IPS-20b (cell line): Measurements from ENCODE around the gene VPREB3.
"Not testable (repeated sequence)": the region's sequence is repeated elsewhere in the genome, so short reads cannot be mapped to it uniquely, and the experiment has no call there.

Experiments used
- H3K27ac ChIP-seq: one replicate; pipeline ENCODE4 v1.5.1; 2013; ENCODE audit warnings: low read length
- H3K27me3 ChIP-seq: 2 replicates; pipeline ENCODE4 v1.6.1; 2013; ENCODE audit warnings: mild to moderate bottlenecking, low read length, inconsistent platforms; ENCODE audit not compliant: insufficient read depth
- H3K36me3 ChIP-seq: 2 replicates; pipeline ENCODE4 v1.6.1; 2013; ENCODE audit warnings: low read depth, mild to moderate bottlenecking, inconsistent platforms, low read length, moderate library complexity; ENCODE audit not compliant: insufficient read depth
- H3K4me1 ChIP-seq: 2 replicates; pipeline ENCODE4 v1.6.1; 2013; ENCODE audit warnings: mild to moderate bottlenecking, control low read depth, inconsistent platforms, low read length, moderate library complexity; ENCODE audit not compliant: insufficient read depth
- H3K4me3 ChIP-seq: 2 replicates; pipeline ENCODE4 v1.5.1; 2013; ENCODE audit warnings: mild to moderate bottlenecking, low read length, inconsistent platforms
- H3K9ac ChIP-seq: 2 replicates; pipeline ENCODE4 v1.6.1; 2013; ENCODE audit warnings: low read depth, mild to moderate bottlenecking, inconsistent platforms, low read length, moderate library complexity
- H3K9me3 ChIP-seq: 2 replicates; pipeline ENCODE4 v1.6.1; 2013; ENCODE audit warnings: mild to moderate bottlenecking, low read depth, low read length, inconsistent platforms; ENCODE audit not compliant: insufficient read depth

The VPREB3 gene

DNA sequence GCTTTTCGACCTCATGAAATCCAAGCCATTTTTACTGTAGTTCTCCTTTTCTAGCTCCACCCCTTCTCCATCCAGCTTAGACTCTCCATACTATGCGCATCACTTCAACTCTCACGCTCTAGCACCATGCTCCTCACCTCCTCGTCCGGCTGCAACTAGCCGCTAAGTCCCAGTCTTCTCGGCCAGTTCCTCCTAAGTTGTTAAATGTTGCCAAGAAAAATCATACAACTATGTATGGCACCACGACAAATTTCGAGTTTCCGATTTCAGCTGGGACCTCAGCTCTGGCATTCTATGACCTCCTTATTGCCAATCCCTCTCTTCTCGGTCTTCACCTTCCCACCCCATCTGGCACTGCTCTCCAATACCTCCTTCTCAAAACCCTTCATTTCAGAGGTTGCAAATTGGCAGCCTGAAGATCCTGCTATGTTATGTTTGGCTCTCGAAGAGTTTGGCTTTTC is 4.4 kb downstream of the VPREB3 start:
- peak overlapping the region; percentile 71 for H3K4me3 ChIP-seq
- H3K4me1 ChIP-seq = no peaks in the 10 kb centered on the region; the same call in 1 of the 2 replicates
- H3K27ac ChIP-seq = no peak overlapping the region
- no peak overlapping the region for H3K9ac ChIP-seq
- H3K9me3 ChIP-seq = no peaks in the 10 kb centered on the region
- no peaks in the 10 kb centered on the region for H3K36me3 ChIP-seq
- H3K27me3 ChIP-seq = no peaks in the 10 kb centered on the region

DNA sequence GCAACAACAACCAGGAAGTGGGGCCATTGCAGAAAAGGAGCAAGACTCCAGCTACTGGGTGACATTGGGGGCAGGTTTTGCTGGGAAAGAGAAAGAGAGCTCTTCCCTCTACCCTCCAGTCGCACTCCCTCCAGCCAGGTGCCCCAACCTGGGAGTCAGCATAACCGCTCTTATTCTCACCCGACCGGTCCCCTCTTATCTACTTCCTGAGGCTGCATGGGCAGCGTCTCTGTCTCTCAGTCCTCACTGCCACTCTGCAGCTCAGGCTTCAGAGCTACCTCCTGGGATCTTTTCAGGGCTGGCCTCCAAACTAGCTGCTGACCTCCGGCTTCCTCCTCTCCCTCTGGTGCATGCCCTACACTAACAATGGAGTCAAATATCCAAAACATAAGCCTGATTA is 8.4 kb downstream of the VPREB3 start:
- H3K4me3 ChIP-seq = no peak overlapping the region
- no peaks in the 10 kb centered on the region; the same call in 1 of the 2 replicates for H3K4me1 ChIP-seq
- H3K9ac ChIP-seq = no peak overlapping the region
- H3K9me3 ChIP-seq = no peaks in the 10 kb centered on the region
- H3K36me3 ChIP-seq = peaks cover 15% of the 10 kb centered on the region
- no peaks in the 10 kb centered on the region for H3K27me3 ChIP-seq
- no peak overlapping the region for H3K27ac ChIP-seq

DNA sequence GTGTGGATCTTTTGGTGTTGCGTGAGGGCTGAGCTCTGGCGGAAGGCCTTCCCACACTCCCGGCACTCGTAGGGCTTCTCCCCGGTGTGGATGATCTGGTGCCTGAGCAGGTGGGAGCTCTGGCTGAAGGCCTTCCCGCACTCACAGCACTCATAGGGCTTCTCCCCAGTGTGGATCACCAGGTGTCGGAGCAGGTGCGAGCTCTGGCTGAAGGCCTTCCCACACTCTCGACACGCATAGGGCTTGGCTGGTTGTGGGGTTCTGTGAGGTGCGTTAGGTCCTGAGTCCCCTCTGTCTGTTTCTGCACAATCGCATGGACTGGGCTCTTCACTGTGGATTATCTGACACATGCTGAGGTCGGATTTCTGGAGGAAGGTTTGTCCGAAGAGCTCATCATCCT is 9.7 kb downstream of the VPREB3 start:
- H3K27me3 ChIP-seq = no peaks in the 10 kb centered on the region
- peaks cover 15% of the 10 kb centered on the region for H3K36me3 ChIP-seq
- no peak overlapping the region for H3K4me3 ChIP-seq
- no peaks in the 10 kb centered on the region for H3K9me3 ChIP-seq
- no peaks in the 10 kb centered on the region for H3K4me1 ChIP-seq
- H3K9ac ChIP-seq = no peak overlapping the region
- H3K27ac ChIP-seq = no peak overlapping the region

DNA sequence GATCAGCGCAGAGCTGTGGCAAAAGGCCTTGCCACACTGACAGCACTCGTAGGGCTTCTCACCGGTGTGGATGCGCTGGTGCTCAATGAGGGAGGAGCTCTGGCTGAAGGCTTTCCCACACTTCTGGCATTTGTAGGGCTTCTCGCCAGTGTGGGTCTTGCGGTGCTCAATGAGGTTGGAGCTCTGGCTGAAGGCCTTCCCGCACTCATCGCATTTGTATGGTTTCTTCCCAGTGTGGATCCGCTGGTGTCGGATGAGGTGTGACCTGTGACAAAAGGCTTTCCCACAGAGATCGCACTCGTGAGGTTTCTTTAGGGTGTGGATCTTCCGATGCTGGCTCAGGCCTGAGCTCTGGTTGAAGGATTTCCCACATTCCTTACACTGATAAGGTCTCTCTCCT is 10.2 kb downstream of the VPREB3 start:
- Histone ChIP-seq H3K9me3 (no peaks in the 10 kb centered on the region), H3K27me3 (no peaks in the 10 kb centered on the region), H3K9ac (no peak overlapping the region), H3K27ac (no peak overlapping the region), H3K4me1 (no peaks in the 10 kb centered on the region), H3K4me3 (no peak overlapping the region), H3K36me3 (peaks cover 15% of the 10 kb centered on the region)

GRCh38 chr22:23743303-23743705 is 10.9 kb downstream of the VPREB3 start:
- no peaks in the 10 kb centered on the region for H3K27me3 ChIP-seq
- H3K4me3 ChIP-seq = no peak overlapping the region
- H3K9me3 ChIP-seq = no peaks in the 10 kb centered on the region
- H3K27ac ChIP-seq = no peak overlapping the region
- no peaks in the 10 kb centered on the region for H3K4me1 ChIP-seq
- H3K36me3 ChIP-seq = peaks cover 15% of the 10 kb centered on the region
- H3K9ac ChIP-seq = no peak overlapping the region

- H3K27ac ChIP-seq = no peak overlapping the region
- H3K4me3 ChIP-seq = no peak overlapping the region
- no peaks in the 10 kb centered on the region for H3K4me1 ChIP-seq
- H3K9ac ChIP-seq = no peak overlapping the region
- no peaks in the 10 kb centered on the region for H3K9me3 ChIP-seq
- peaks cover 15% of the 10 kb centered on the region for H3K36me3 ChIP-seq
- no peaks in the 10 kb centered on the region for H3K27me3 ChIP-seq
Measured at GRCh38 chr22:23742505-23743264, 11.5 kb downstream of the VPREB3 start.

DNA sequence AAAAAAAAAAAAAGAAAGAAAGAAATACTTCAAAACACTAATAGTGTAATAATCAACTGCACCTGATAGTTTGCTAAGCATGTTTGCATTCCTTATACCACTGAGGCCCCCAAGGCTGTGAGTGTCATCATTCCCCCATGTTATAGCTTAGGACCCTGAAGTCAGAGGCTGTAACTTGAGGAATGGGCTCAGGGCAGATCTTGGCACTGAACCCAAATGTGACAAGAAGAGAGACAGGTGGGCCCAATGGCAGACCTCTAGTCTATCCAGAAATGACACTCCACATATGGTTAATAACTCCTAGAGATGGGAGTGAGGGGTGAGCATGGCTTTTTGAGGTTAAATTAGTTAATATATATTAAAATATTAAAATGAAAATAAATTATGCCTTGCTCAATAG is 16.5 kb downstream of the VPREB3 start:
- Histone ChIP-seq H3K27me3 (no peaks in the 10 kb centered on the region), H3K4me3 (no peak overlapping the region), H3K4me1 (no peaks in the 10 kb centered on the region), H3K36me3 (no peaks in the 10 kb centered on the region; the same call in 1 of the 2 replicates), H3K9me3 (no peaks in the 10 kb centered on the region), H3K27ac (no peak overlapping the region), H3K9ac (no peak overlapping the region)

DNA sequence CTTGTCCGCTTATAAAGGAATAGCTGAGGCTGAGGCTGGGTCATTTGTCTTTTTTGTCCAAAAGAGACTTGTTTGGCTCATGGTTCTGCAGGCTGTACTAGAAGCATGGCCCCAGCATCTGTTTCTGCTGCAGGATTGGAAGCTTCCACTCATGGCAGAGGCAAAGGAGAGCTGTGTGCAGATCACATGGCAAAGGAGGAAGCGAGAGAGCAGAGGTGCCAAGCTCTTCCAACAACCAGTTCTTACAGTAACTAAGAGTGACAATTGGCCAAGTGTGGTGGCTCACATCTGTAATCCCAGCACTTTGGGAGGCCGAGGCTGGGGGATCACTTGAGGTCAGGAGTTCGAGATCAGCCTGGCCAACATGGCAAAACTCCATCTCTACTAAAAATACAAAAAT is 26.1 kb downstream of the VPREB3 start:
- H3K9ac ChIP-seq = not testable (repeated sequence)

DNA sequence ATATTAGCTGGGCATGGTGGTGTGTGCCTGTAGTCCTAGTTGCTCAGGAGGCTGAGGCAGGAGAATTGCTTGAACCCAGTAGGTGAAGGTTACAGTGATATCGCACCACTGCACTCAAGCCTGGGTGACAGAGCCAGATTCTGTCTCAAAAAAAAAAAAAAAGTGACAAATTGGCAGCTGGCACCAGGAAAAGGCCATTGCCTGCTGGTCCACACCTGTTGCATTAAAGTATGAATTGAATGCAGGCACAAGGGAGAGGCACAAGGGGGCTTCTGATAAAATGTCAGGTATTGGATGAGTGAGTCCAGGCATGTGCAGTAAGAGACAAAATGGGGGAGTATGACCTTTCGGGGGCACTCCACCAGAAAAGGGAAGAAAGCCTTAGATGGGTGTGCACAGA is 31.5 kb downstream of the VPREB3 start:
- Histone ChIP-seq H3K27me3 (no peaks in the 10 kb centered on the region), H3K4me1 (no peaks in the 10 kb centered on the region), H3K27ac (no peak overlapping the region)

More for the DNA sequence above, 26.1 kb downstream of the VPREB3 start:
- H3K27me3 ChIP-seq, H3K9me3 ChIP-seq, H3K27ac ChIP-seq, H3K4me1 ChIP-seq, H3K36me3 ChIP-seq, H3K4me3 ChIP-seq: not testable (repeated sequence)

GRCh38 chr22:23722160-23722559 is 32.1 kb downstream of the VPREB3 start:
- no peak overlapping the region for H3K27ac ChIP-seq
- no peaks in the 10 kb centered on the region for H3K27me3 ChIP-seq
- H3K9ac ChIP-seq = no peak overlapping the region
- no peaks in the 10 kb centered on the region for H3K36me3 ChIP-seq
- no peaks in the 10 kb centered on the region for H3K9me3 ChIP-seq
- no peak overlapping the region for H3K4me3 ChIP-seq
- no peaks in the 10 kb centered on the region for H3K4me1 ChIP-seq

More for the DNA sequence above, 31.5 kb downstream of the VPREB3 start:
- no peaks in the 10 kb centered on the region for H3K36me3 ChIP-seq
- H3K9ac ChIP-seq = no peak overlapping the region
- no peaks in the 10 kb centered on the region for H3K9me3 ChIP-seq
- H3K4me3 ChIP-seq = no peak overlapping the region

DNA sequence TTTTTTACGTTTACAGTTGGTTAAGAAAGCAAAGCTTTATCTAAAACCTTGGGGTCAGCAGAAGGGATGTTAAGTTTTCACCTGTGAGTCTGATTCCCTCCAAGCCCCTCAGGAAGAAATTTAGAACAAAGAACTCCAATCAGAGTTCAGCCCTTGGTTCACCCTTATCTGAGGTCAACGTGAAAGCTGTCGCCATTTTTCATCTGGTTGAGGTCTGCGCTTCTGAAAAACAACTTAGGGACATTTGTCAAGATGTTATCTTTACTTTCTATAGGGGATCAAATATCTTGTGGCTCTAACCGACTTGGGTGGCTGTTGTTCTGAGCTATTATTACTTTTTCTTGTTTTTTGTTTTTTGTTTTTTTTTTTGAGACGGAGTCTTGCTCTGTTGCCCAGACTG is 33.4 kb downstream of the VPREB3 start:
- no peaks in the 10 kb centered on the region for H3K36me3 ChIP-seq
- H3K27me3 ChIP-seq = no peaks in the 10 kb centered on the region
- H3K4me1 ChIP-seq = peaks cover 3% of the 10 kb centered on the region; the same call in 1 of the 2 replicates
- no peak overlapping the region for H3K4me3 ChIP-seq
- no peak overlapping the region for H3K9ac ChIP-seq
- no peaks in the 10 kb centered on the region for H3K9me3 ChIP-seq
- H3K27ac ChIP-seq = no peak overlapping the region

GRCh38 chr22:23718371-23719165 is 35.7 kb downstream of the VPREB3 start:
- Histone ChIP-seq H3K36me3 (peaks cover 10% of the 10 kb centered on the region; the same call in 1 of the 2 replicates), H3K4me1 (peaks cover 3% of the 10 kb centered on the region; the same call in 1 of the 2 replicates), H3K4me3 (no peak overlapping the region), H3K9me3 (no peaks in the 10 kb centered on the region), H3K27ac (no peak overlapping the region), H3K27me3 (no peaks in the 10 kb centered on the region), H3K9ac (no peak overlapping the region)
